Liver (tissue), 9 donors: ENCODE results near the gene LRRC10B. TPM values are rescaled to one million over a fixed set of nuclear protein-coding genes. Genes with fewer than 3 reads are reported as not detected.

Experiments used
- DNase-seq: peaks from one replicate; pipeline ENCODE4 v3.0.0-alpha.2; 2017; ENCODE audit warnings: low spot score
- H3K27ac ChIP-seq, 2 donors: one replicate each; pipeline ENCODE4 v1.7.0; 2013; ENCODE audit warnings: inconsistent platforms in 2 of 2, low read length in 2 of 2, control low read depth in 1 of 2, low read depth in 1 of 2, mild to moderate bottlenecking in 1 of 2
- H3K27me3 ChIP-seq, 4 donors: one replicate each; pipeline versions ENCODE4 v1.6.1 to v1.7.0; 2013; ENCODE audit warnings: low read length in 3 of 4, inconsistent platforms in 1 of 4, mild to moderate bottlenecking in 1 of 4, moderate library complexity in 1 of 4; ENCODE audit not compliant: control insufficient read depth in 4 of 4, insufficient read depth in 4 of 4
- H3K36me3 ChIP-seq, 4 donors: one replicate each; pipeline versions ENCODE4 v1.6.1 to v1.7.0; 2013; ENCODE audit warnings: low read length in 3 of 4, mild to moderate bottlenecking in 3 of 4, low read depth in 1 of 4, moderate library complexity in 1 of 4; ENCODE audit not compliant: control insufficient read depth in 4 of 4, insufficient read depth in 3 of 4
- H3K4me1 ChIP-seq, 4 donors: one replicate each; pipeline versions ENCODE4 v1.6.1 to v1.7.0; 2013; ENCODE audit warnings: low read length in 3 of 4, mild to moderate bottlenecking in 3 of 4, moderate library complexity in 1 of 4; ENCODE audit not compliant: control insufficient read depth in 4 of 4, insufficient read depth in 4 of 4
- H3K4me3 ChIP-seq, 3 donors: one replicate each; pipeline versions ENCODE4 v1.6.1 to v1.7.0; 2013; ENCODE audit warnings: low read length in 3 of 3, control low read depth in 1 of 3, low read depth in 1 of 3, mild to moderate bottlenecking in 1 of 3
- H3K9ac ChIP-seq, 2 donors: one replicate each; pipeline ENCODE4 v1.7.0; 2013; ENCODE audit warnings: low read length in 2 of 2, mild to moderate bottlenecking in 2 of 2, moderate library complexity in 2 of 2, control low read depth in 1 of 2, low read depth in 1 of 2
- H3K9me3 ChIP-seq, 4 donors: one replicate each; pipeline versions ENCODE4 v1.6.1 to v1.7.0; 2013; ENCODE audit warnings: low read length in 3 of 4; ENCODE audit not compliant: control insufficient read depth in 4 of 4
- ATF3 ChIP-seq: IDR thresholded peaks from 2 replicates; pipeline ENCODE4 v1.6.1; 2016; ENCODE audit warnings: antibody characterized with exemption
- CTCF ChIP-seq: fragments of 150-350 bp; IDR thresholded peaks from 2 replicates; pipeline ENCODE4 v1.5.1; 2017; ENCODE audit warnings: improper control_type of control experiment, low read depth, low read length; ENCODE audit not compliant: missing input control
- EGR1 ChIP-seq, 2 donors: IDR thresholded peaks; 2 replicates each; pipeline ENCODE4 v1.6.1; 2016 to 2018; ENCODE audit warnings: antibody characterized with exemption in 2 of 2, low read depth in 2 of 2
- FOXA1 ChIP-seq: IDR thresholded peaks from 2 replicates; pipeline ENCODE4 v1.6.1; 2016; ENCODE audit warnings: antibody characterized with exemption
- FOXA2 ChIP-seq: IDR thresholded peaks from 2 replicates; pipeline ENCODE4 v1.6.1; 2016; ENCODE audit warnings: antibody characterized with exemption
- GABPA ChIP-seq, 2 donors: IDR thresholded peaks in 1 of 2; conservative IDR thresholded peaks in 1 of 2; 2 replicates each; pipeline ENCODE4 v1.6.1; 2016; ENCODE audit warnings: antibody characterized with exemption in 2 of 2, mild to moderate bottlenecking in 1 of 2, moderate library complexity in 1 of 2
- HNF4A ChIP-seq, 2 donors: conservative IDR thresholded peaks; 2 replicates each; pipeline ENCODE4 v1.6.1; 2016; ENCODE audit warnings: antibody characterized with exemption in 2 of 2, mild to moderate bottlenecking in 2 of 2
- HNF4G ChIP-seq: IDR thresholded peaks from 2 replicates; pipeline ENCODE4 v1.6.1; 2016; ENCODE audit warnings: antibody characterized with exemption
- JUND ChIP-seq, 2 donors: IDR thresholded peaks; 2 replicates each; pipeline ENCODE4 v1.6.1; 2016; ENCODE audit warnings: antibody characterized with exemption in 2 of 2
- MAX ChIP-seq: IDR thresholded peaks from 2 replicates; pipeline ENCODE4 v1.6.1; 2016; ENCODE audit warnings: antibody characterized with exemption
- NR2F2 ChIP-seq: IDR thresholded peaks from 2 replicates; pipeline ENCODE4 v1.6.1; 2016; ENCODE audit warnings: antibody characterized with exemption
- RAD21 ChIP-seq, 2 donors: IDR thresholded peaks; 2 replicates each; pipeline ENCODE4 v1.6.1; 2016; ENCODE audit warnings: antibody characterized with exemption in 2 of 2, mild to moderate bottlenecking in 2 of 2
- RXRA ChIP-seq, 2 donors: IDR thresholded peaks; 2 replicates each; pipeline ENCODE4 v1.6.1; 2017 to 2018; ENCODE audit warnings: antibody characterized with exemption in 2 of 2, mild to moderate bottlenecking in 1 of 2
- SP1 ChIP-seq: IDR thresholded peaks from 2 replicates; pipeline ENCODE4 v1.6.1; 2018; ENCODE audit warnings: antibody characterized with exemption, mild to moderate bottlenecking
- TAF1 ChIP-seq: conservative IDR thresholded peaks from 2 replicates; pipeline ENCODE4 v1.6.1; 2016; ENCODE audit warnings: antibody characterized with exemption, mild to moderate bottlenecking
- WGBS: extraction: QIAGEN DNeasy Blood & Tissue Kit; methylation state at CpG from one replicate; pipeline ENCODE4 v1.1.7; 2013; 5-methylcytosine and 5-hydroxymethylcytosine counted together
- polyA plus RNA-seq, 2 donors: library from polyadenylated mRNA; stranded (reverse) in 1 of 2; unstranded in 1 of 2; fragments of 200-250 nt in 1 of 2; fragments of >200 nt in 1 of 2; fragmentation: Nextera tagmentation in 1 of 2; extraction: Ambion mirVana in 1 of 2; gene quantifications; one replicate each; pipeline versions ENCODE4 v1.2.1 to v1.2.3, GENCODE V29; 2013 to 2015
- total RNA-seq, 2 donors: library from RNA; depleted of rRNA; stranded (reverse); fragments of >200 nt; gene quantifications; one replicate each; pipeline ENCODE4 v1.2.3, GENCODE V29; 2014
- TF ChIP-seq, protein P1 (sequence below): IDR thresholded peaks from 2 replicates; pipeline ENCODE4 v1.6.1; 2016; ENCODE audit warnings: antibody characterized with exemption, mild to moderate bottlenecking
- donor health status: healthy.
- donor health status: healthy.
- donor health status: healthy.
- donor health status: healthy.
- donor health status: healthy.

Gene LRRC10B
- total and polyA plus RNA-seq, 4 donors, result 0.03 to 0.08 TPM; not detected in 2

GRCh38 chr11:61524446-61524845 lies 15.9 kb downstream of the LRRC10B start:
- 90% methylated on average over 12 of the region's 12 CpGs for WGBS
- Histone ChIP-seq H3K27me3 (no peaks in the 10 kb centered on the region), H3K9ac (no peak overlapping the region), H3K36me3 (peaks cover 5 to 55% (median 31%) of the 10 kb centered on the region in 4 donors), H3K4me3 (no peak overlapping the region), H3K9me3 (no peaks in the 10 kb centered on the region), H3K4me1 (peaks cover 7 to 27% (median 16%) of the 10 kb centered on the region in 4 donors), H3K27ac (no peak overlapping the region)
- no peak for DNase-seq
- TF ChIP-seq FOXA1 (no peak), RAD21 (IDR thresholded peaks at IDR 0.05) (no peak), CTCF (no peak), TAF1 (no peak), ATF3 (no peak), EGR1 (IDR thresholded peaks at IDR 0.05; ENCODE audit: low read depth in 2 of 2) (no peak), MAX (no peak)

- 95% methylated on average over 19 of the region's 19 CpGs for WGBS
- Histone ChIP-seq H3K36me3 (peaks cover 5 to 52% (median 31%) of the 10 kb centered on the region in 4 donors), H3K4me1 (peaks cover 8 to 31% (median 18%) of the 10 kb centered on the region in 4 donors), H3K9ac (no peak overlapping the region), H3K9me3 (no peaks in the 10 kb centered on the region), H3K27ac (no peak overlapping the region), H3K27me3 (no peaks in the 10 kb centered on the region), H3K4me3 (no peak overlapping the region)
- no peak for DNase-seq
- TF ChIP-seq RAD21 (IDR thresholded peaks at IDR 0.05) (no peak), ATF3 (no peak)
Measured at GRCh38 chr11:61524963-61525587, 16.5 kb downstream of the LRRC10B start.

DNA sequence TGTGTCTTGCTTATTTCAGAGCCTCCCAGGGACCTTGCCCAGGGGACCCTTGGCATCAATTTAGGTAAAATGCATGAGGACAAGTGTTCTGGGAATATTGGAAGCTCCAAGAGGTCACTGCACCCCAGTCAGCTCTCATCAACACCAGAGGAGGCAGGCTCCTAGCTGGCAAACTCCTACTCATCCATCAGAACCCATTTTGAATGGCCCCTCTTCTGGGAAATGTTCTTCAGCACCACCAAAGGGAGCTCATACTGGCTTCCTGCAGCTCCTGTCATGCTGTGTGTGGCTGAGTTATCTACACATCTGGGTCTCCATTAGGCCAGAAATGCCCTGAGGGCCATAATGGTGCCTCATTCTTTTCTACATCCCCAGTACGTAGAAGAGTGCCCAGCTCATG lies 17.7 kb downstream of the LRRC10B start:
- no peak overlapping the region for H3K4me3 ChIP-seq
- 100% methylated on average over 1 of the region's 1 CpG for WGBS
- no peak for TF ChIP-seq MAX
- TF ChIP-seq, protein P1, sequence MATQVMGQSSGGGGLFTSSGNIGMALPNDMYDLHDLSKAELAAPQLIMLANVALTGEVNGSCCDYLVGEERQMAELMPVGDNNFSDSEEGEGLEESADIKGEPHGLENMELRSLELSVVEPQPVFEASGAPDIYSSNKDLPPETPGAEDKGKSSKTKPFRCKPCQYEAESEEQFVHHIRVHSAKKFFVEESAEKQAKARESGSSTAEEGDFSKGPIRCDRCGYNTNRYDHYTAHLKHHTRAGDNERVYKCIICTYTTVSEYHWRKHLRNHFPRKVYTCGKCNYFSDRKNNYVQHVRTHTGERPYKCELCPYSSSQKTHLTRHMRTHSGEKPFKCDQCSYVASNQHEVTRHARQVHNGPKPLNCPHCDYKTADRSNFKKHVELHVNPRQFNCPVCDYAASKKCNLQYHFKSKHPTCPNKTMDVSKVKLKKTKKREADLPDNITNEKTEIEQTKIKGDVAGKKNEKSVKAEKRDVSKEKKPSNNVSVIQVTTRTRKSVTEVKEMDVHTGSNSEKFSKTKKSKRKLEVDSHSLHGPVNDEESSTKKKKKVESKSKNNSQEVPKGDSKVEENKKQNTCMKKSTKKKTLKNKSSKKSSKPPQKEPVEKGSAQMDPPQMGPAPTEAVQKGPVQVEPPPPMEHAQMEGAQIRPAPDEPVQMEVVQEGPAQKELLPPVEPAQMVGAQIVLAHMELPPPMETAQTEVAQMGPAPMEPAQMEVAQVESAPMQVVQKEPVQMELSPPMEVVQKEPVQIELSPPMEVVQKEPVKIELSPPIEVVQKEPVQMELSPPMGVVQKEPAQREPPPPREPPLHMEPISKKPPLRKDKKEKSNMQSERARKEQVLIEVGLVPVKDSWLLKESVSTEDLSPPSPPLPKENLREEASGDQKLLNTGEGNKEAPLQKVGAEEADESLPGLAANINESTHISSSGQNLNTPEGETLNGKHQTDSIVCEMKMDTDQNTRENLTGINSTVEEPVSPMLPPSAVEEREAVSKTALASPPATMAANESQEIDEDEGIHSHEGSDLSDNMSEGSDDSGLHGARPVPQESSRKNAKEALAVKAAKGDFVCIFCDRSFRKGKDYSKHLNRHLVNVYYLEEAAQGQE, result no peak
- no peak for TF ChIP-seq CTCF
- TF ChIP-seq HNF4A (conservative IDR thresholded peaks at IDR 0.05), result no peak
- no peak for TF ChIP-seq FOXA1
- TF ChIP-seq NR2F2, result no peak
- TF ChIP-seq RXRA (IDR thresholded peaks at IDR 0.05), result no peak
- TF ChIP-seq GABPA (IDR thresholded peaks at IDR 0.05 in 1 of 2, conservative IDR thresholded peaks at IDR 0.05 in 1 of 2), result no peak
- no peak for TF ChIP-seq JUND (IDR thresholded peaks at IDR 0.05)
- no peak for TF ChIP-seq SP1
- TF ChIP-seq ATF3, result no peak
- no peak for TF ChIP-seq FOXA2
- TF ChIP-seq TAF1, result no peak
- no peak for TF ChIP-seq HNF4G

More for the DNA sequence above, 17.7 kb downstream of the LRRC10B start:
- Histone ChIP-seq H3K36me3 (peaks cover 5 to 47% (median 29%) of the 10 kb centered on the region in 4 donors), H3K9me3 (no peaks in the 10 kb centered on the region), H3K4me1 (peaks cover 17 to 43% (median 27%) of the 10 kb centered on the region in 4 donors), H3K9ac (no peak overlapping the region), H3K27me3 (no peaks in the 10 kb centered on the region), H3K27ac (no peak overlapping the region)
- no peak for DNase-seq
